Body of pancreas (tissue), 4 donors: ENCODE results near the gene PCDHA3.

Experiments used
- CTCF ChIP-seq, 7 experiments: fragments of 450-650 bp in 4 of 7; fragments of 200-600 bp in 3 of 7; sonication (generic) in 3 of 7; IDR thresholded peaks; one replicate each; pipeline ENCODE4 v1.5.1; 2016 to 2019; ENCODE audit warnings: antibody characterized with exemption in 7 of 7
- POLR2A ChIP-seq, 3 donors: fragments of 450-650 bp; IDR thresholded peaks; one replicate each; pipeline ENCODE4 v1.6.1; 2016; ENCODE audit warnings: antibody characterized with exemption in 3 of 3, mild to moderate bottlenecking in 2 of 3

GRCh38 chr5:140753561-140753960 is 47.3 kb upstream of the PCDHA3 start:
- TF ChIP-seq CTCF (IDR thresholded peaks at IDR 0.05) = no peak
- TF ChIP-seq POLR2A (IDR thresholded peaks at IDR 0.05) = no peak
